WERI-Rb-1 (cell line): ENCODE data around the gene TEX22.

ENCODE experiments used
- DNase-seq: peaks from one replicate; pipeline ENCODE4 v3.0.0-alpha.2; 2020
- H3K27ac ChIP-seq: fragments of 250-450 bp; sonication (Bioruptor Pico); 2 replicates; pipeline ENCODE4 v1.5.1; 2020; ENCODE audit warnings: mild to moderate bottlenecking, moderate library complexity
- H3K27me3 ChIP-seq: fragments of 250-450 bp; sonication (Bioruptor Pico); 2 replicates; pipeline ENCODE4 v1.5.1; 2021; ENCODE audit warnings: mild to moderate bottlenecking, low read depth, moderate library complexity; ENCODE audit not compliant: insufficient read depth, severe bottlenecking
- H3K36me3 ChIP-seq: fragments of 250-450 bp; sonication (Bioruptor Pico); 2 replicates; pipeline ENCODE4 v1.5.1; 2020; ENCODE audit warnings: mild to moderate bottlenecking, moderate library complexity
- H3K4me3 ChIP-seq: 2 replicates; pipeline ENCODE4 v1.5.1; 2011; ENCODE audit warnings: low read depth, mild to moderate bottlenecking, control low read depth, low read length
- H3K9me3 ChIP-seq: fragments of 250-450 bp; sonication (Bioruptor Pico); 2 replicates; pipeline ENCODE4 v1.5.1; 2021; ENCODE audit warnings: mild to moderate bottlenecking, moderate library complexity; ENCODE audit not compliant: severe bottlenecking
- CTCF ChIP-seq: IDR thresholded peaks from 2 replicates; pipeline ENCODE4 v1.5.1; 2011; ENCODE audit warnings: low read depth, mild to moderate bottlenecking, control low read depth, inconsistent platforms, low read length

The TEX22 gene

GRCh38 chr14:105398044-105398725 is at the start of gene TEX22:
TSS of gene TEX22 (plus strand) at chr14:105398538. CDS start at chr14:105399341, 803 bp downstream.
- TF ChIP-seq CTCF = peak; percentile 40
- Histone ChIP-seq H3K9me3 (peaks cover 5% of the 10 kb centered on the region), H3K4me3 (peak within 1 kb of the TSS; percentile 85), H3K36me3 (peaks cover 25% of the 10 kb centered on the region), H3K27me3 (no peaks in the 10 kb centered on the region), H3K27ac (peak within 1 kb of the TSS; percentile 98)
- peak; percentile 91 for DNase-seq

- peaks cover 2% of the 10 kb centered on the region; the same call in 1 of the 2 replicates for H3K36me3 ChIP-seq
- H3K9me3 ChIP-seq = peaks cover 3% of the 10 kb centered on the region
- no peak overlapping the region for H3K4me3 ChIP-seq
- no peak for TF ChIP-seq CTCF
- no peaks in the 10 kb centered on the region for H3K27me3 ChIP-seq
- DNase-seq = no peak
- H3K27ac ChIP-seq = no peak overlapping the region
Measured at GRCh38 chr14:105348945-105349699, 49.2 kb upstream of the TEX22 start.

GRCh38 chr14:105349992-105350391 is 48.3 kb upstream of the TEX22 start:
- H3K36me3 ChIP-seq = peaks cover 7% of the 10 kb centered on the region
- TF ChIP-seq CTCF = no peak
- no peaks in the 10 kb centered on the region for H3K27me3 ChIP-seq
- no peak for DNase-seq
- no peak overlapping the region for H3K27ac ChIP-seq
- H3K4me3 ChIP-seq = no peak overlapping the region
- no peaks in the 10 kb centered on the region for H3K9me3 ChIP-seq

- TF ChIP-seq CTCF = no peak
- Histone ChIP-seq H3K27me3 (no peaks in the 10 kb centered on the region), H3K27ac (no peak overlapping the region), H3K4me3 (no peak overlapping the region), H3K9me3 (no peaks in the 10 kb centered on the region), H3K36me3 (peaks cover 10% of the 10 kb centered on the region)
- no peak for DNase-seq
Measured at GRCh38 chr14:105350450-105351244, 47.7 kb upstream of the TEX22 start.

GRCh38 chr14:105351410-105351809 is 46.9 kb upstream of the TEX22 start:
- no peak for DNase-seq
- Histone ChIP-seq H3K27ac (no peak overlapping the region), H3K36me3 (peaks cover 12% of the 10 kb centered on the region), H3K4me3 (no peak overlapping the region), H3K27me3 (no peaks in the 10 kb centered on the region), H3K9me3 (no peaks in the 10 kb centered on the region)
- TF ChIP-seq CTCF = no peak
